ENCODE results near the gene CCR4.

CCR4 gene

DNA sequence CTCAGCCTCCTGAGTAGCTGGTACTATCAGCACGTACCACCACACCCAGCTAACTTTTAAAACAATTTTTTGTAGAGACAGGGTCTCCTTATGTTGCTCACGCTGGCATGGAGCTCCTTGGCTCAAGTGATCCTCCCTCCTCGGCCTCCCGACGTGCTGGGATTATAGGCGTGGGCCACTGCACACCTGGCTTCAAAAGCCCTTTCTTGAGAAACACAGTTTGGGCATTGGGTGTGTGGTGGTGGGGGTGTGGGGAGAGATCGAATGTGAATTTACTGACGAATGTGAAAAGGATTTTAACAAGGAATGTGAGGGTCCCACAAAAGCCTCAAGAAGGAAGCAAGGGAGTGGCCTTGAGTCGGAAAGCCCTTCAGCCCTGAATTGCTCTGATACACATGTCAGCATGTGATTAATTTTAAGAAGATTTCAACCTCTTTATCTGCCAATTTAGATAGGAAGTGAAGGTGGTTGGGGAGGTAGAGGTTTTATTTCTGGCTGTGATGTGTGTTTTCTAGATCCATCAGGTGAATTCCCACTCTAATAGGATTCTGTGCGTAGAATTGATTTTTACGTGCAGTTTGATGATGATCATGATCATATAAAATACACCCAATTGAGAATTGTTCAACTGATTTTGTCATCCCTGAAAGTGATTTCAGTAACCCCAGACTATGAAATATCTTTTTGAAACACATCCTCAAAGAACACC lies 1.1 kb downstream of the CCR4 start:
- TF ChIP-seq, protein P1, sequence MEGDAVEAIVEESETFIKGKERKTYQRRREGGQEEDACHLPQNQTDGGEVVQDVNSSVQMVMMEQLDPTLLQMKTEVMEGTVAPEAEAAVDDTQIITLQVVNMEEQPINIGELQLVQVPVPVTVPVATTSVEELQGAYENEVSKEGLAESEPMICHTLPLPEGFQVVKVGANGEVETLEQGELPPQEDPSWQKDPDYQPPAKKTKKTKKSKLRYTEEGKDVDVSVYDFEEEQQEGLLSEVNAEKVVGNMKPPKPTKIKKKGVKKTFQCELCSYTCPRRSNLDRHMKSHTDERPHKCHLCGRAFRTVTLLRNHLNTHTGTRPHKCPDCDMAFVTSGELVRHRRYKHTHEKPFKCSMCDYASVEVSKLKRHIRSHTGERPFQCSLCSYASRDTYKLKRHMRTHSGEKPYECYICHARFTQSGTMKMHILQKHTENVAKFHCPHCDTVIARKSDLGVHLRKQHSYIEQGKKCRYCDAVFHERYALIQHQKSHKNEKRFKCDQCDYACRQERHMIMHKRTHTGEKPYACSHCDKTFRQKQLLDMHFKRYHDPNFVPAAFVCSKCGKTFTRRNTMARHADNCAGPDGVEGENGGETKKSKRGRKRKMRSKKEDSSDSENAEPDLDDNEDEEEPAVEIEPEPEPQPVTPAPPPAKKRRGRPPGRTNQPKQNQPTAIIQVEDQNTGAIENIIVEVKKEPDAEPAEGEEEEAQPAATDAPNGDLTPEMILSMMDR (IDR thresholded peaks at IDR 0.05; ENCODE audit: low read depth, low read length, missing control alignments): no peak
- DNase-seq (ENCODE audit: extremely low read depth, low read depth): no peak
- H3K4me3 ChIP-seq (replicated peaks; ENCODE audit: low read depth, low read length): no peak overlapping the region

DNA sequence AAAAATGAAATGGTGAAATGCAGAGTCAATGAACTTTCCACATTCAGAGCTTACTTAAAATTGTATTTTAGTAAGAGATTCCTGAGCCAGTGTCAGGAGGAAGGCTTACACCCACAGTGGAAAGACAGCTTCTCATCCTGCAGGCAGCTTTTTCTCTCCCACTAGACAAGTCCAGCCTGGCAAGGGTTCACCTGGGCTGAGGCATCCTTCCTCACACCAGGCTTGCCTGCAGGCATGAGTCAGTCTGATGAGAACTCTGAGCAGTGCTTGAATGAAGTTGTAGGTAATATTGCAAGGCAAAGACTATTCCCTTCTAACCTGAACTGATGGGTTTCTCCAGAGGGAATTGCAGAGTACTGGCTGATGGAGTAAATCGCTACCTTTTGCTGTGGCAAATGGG lies 3.1 kb downstream of the CCR4 start:
- TF ChIP-seq, protein P1 (IDR thresholded peaks at IDR 0.05; ENCODE audit: low read depth, low read length, missing control alignments): no peak
- no peak for DNase-seq (ENCODE audit: extremely low read depth, low read depth)
- no peak overlapping the region for H3K4me3 ChIP-seq (replicated peaks; ENCODE audit: low read depth, low read length)

- H3K4me3 ChIP-seq (replicated peaks; ENCODE audit: low read depth, low read length): no peak overlapping the region
- TF ChIP-seq, protein P1 (IDR thresholded peaks at IDR 0.05; ENCODE audit: low read depth, low read length, missing control alignments): no peak
- no peak for DNase-seq (ENCODE audit: extremely low read depth, low read depth)
These were observed 5.5 kb downstream of the CCR4 start for GRCh38 chr3:32956750-32957570.

- TF ChIP-seq, protein P1 (IDR thresholded peaks at IDR 0.05; ENCODE audit: low read depth, low read length, missing control alignments): no peak
- no peak overlapping the region for H3K4me3 ChIP-seq (replicated peaks; ENCODE audit: low read depth, low read length)
- DNase-seq (ENCODE audit: extremely low read depth, low read depth): no peak
These were observed 7.1 kb downstream of the CCR4 start for GRCh38 chr3:32958509-32958908.

DNA sequence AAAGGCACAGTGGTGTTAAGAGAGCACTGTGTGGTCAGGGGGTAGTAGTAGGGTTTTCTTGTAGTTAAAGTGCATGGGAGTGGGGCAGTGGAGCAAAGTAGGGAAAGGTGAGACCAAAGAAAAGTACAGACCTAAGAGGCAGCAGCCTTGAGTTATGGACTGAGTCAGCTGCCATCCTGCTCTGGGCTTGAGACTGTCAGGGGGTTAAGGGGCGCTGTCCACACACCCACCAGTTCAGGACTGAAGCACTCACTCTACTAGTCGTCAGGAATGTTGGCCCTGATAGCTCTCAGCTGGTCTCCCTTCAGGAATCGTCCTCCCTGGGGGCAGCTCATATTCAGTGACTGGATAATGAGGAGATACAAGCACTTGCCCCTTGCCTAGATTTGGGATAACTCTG lies 7.9 kb downstream of the CCR4 start:
- H3K4me3 ChIP-seq (replicated peaks; ENCODE audit: low read depth, low read length): no peak overlapping the region
- TF ChIP-seq, protein P1 (IDR thresholded peaks at IDR 0.05; ENCODE audit: low read depth, low read length, missing control alignments): no peak
- DNase-seq (ENCODE audit: extremely low read depth, low read depth): no peak

DNA sequence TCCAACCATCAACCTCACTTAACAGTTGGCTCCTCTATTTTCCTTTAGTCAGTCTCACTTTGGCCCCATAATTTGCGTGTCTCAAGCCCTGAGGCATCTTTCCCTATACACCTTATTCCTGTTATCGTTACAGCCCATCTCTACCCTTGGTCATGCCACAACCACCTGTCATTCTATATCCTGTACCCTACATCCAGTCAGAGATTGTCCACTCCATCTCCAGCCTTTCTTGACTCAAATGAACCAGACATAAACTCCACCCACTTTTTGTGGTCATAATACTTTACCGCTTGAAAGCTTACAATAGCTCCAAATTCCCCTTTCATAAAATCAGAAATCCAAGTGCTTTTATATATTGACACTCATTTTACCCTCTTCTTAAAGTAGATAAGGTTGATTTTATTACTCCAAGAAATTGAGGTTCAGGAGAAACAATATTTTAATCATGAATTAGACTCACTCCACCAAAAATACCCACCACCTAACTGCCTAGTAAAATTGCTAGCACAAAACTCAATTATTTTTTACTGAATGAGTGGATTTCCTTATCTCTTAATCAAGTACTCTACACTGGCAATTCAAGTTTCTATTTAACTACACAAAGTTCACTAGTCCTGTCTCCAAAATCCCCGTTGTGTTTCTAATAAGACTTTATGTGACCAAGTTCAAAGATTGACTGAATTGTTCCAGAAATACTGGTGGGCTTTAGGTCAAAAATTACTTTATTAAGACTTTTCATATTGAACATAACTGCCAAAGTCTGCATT lies 9.1 kb downstream of the CCR4 start:
- TF ChIP-seq, protein P1 (IDR thresholded peaks at IDR 0.05; ENCODE audit: low read depth, low read length, missing control alignments): no peak
- DNase-seq (ENCODE audit: extremely low read depth, low read depth): no peak
- H3K4me3 ChIP-seq (replicated peaks; ENCODE audit: low read depth, low read length): no peak overlapping the region

Data from HFF-Myc (cell line).